Spleen (tissue), 11 donors: ENCODE results near the gene TAS2R20. TPM values are rescaled to one million over a fixed set of nuclear protein-coding genes. Genes with fewer than 3 reads are reported as not detected.

Experiments used
- DNase-seq: peaks from one replicate; pipeline ENCODE4 v3.0.0-alpha.2; 2020
- H3K27ac ChIP-seq, 8 donors: fragments of 200-600 bp; sonication (generic) in 7 of 8; 1 replicate in 4 of 8; 2 replicates in 4 of 8; pipeline versions ENCODE4 v1.5.0 to v1.8.0; 2016 to 2021; ENCODE audit warnings: inconsistent platforms in 4 of 8, mild to moderate bottlenecking in 4 of 8, moderate library complexity in 1 of 8
- H3K27me3 ChIP-seq, 7 donors: fragments of 200-600 bp; sonication (generic) in 6 of 7; replicated peaks in 1 of 7; 1 replicate in 4 of 7; 2 replicates in 3 of 7; pipeline versions ENCODE4 v1.5.0 to v1.8.0; 2016 to 2021; ENCODE audit warnings: inconsistent platforms in 3 of 7, mild to moderate bottlenecking in 1 of 7
- H3K36me3 ChIP-seq, 6 donors: fragments of 200-600 bp; sonication (generic) in 5 of 6; 1 replicate in 4 of 6; 2 replicates in 2 of 6; pipeline versions ENCODE4 v1.5.0 to v1.8.0; 2016 to 2021; ENCODE audit warnings: inconsistent platforms in 2 of 6
- H3K4me1 ChIP-seq, 6 donors: fragments of 200-600 bp; sonication (generic) in 5 of 6; 1 replicate in 3 of 6; 2 replicates in 3 of 6; pipeline versions ENCODE4 v1.5.0 to v1.8.0; 2016 to 2021; ENCODE audit warnings: inconsistent platforms in 3 of 6
- H3K4me3 ChIP-seq, 8 donors: fragments of 200-600 bp; sonication (generic) in 7 of 8; 1 replicate in 4 of 8; 2 replicates in 4 of 8; pipeline versions ENCODE4 v1.5.0 to v1.8.0; 2016 to 2021; ENCODE audit warnings: inconsistent platforms in 4 of 8, mild to moderate bottlenecking in 4 of 8, moderate library complexity in 2 of 8
- H3K9me3 ChIP-seq, 8 donors: fragments of 200-600 bp; sonication (generic) in 7 of 8; 1 replicate in 4 of 8; 2 replicates in 4 of 8; pipeline versions ENCODE4 v1.5.0 to v1.8.0; 2016 to 2021; ENCODE audit warnings: inconsistent platforms in 4 of 8
- POLR2A ChIP-seq, 3 donors: fragments of 450-650 bp; IDR thresholded peaks; one replicate each; pipeline ENCODE4 v1.5.1; 2017; ENCODE audit warnings: antibody characterized with exemption in 3 of 3, mild to moderate bottlenecking in 1 of 3
- POLR2AphosphoS5 ChIP-seq, 3 donors: sonication (generic); formaldehyde crosslinking; IDR thresholded peaks; one replicate each; pipeline ENCODE4 v1.5.1; 2017; ENCODE audit warnings: antibody characterized with exemption in 3 of 3
- WGBS, 5 donors: extraction: QIAGEN DNeasy Blood & Tissue Kit in 3 of 5; methylation state at CpG; one replicate each; pipeline versions ENCODE4 v1.1.5 to v1.1.7; 2013 to 2018; 5-methylcytosine and 5-hydroxymethylcytosine counted together
- intact Hi-C: fragments of 100-400 bp; cut with DNase I; formaldehyde crosslinking; loops from one replicate; pipeline ENCODE4 v1.15.0; 2023; ENCODE audit warnings: low total_unique reads
- polyA plus RNA-seq, 3 donors: library from polyadenylated mRNA; stranded (reverse); fragments of 200-250 nt; gene quantifications; one replicate each; pipeline ENCODE4 v1.2.1, GENCODE V29; 2013
- total RNA-seq, 7 donors: library from RNA; depleted of rRNA in 3 of 7; stranded (reverse); fragments of >200 nt in 3 of 7; fragmentation: NEBNext Ultra II Directional in 4 of 7; extraction: Animal tissue kit (Norgen Biotek cat#: 25700) in 4 of 7; gene quantifications; one replicate each; pipeline versions ENCODE4 v1.1.0 to v1.2.1, GENCODE V29; 2016 to 2021
- TF ChIP-seq, protein P1 (sequence below), 11 experiments: fragments of 200-600 bp in 7 of 11; fragments of 450-650 bp in 4 of 11; sonication (generic) in 4 of 11; IDR thresholded peaks in 8 of 11; conservative IDR thresholded peaks in 3 of 11; 1 replicate in 7 of 11; 2 replicates in 4 of 11; pipeline versions ENCODE4 v1.4.0 to v1.8.0; 2016 to 2021; ENCODE audit warnings: antibody characterized with exemption in 11 of 11, inconsistent platforms in 4 of 11, mild to moderate bottlenecking in 1 of 11
- donor health status: healthy with polysubstance abuse.
- donor health status: DM: no; HTN: no; CAD: no; lungs with moderate emphysema.
- donor health status: DM: no; HTN: no; CAD: no.
- donor health status: Bipolar disorder and iron deficiency.
- donor health status: healthy.
- donor health status: DM: no; HTN: no; CAD: no.
- donor health status: DM: yes; HTN: yes; CAD: no.

Gene TAS2R20
- total and polyA plus RNA-seq, 10 donors = 0.24 to 9.8 (median 4.1) TPM

DNA sequence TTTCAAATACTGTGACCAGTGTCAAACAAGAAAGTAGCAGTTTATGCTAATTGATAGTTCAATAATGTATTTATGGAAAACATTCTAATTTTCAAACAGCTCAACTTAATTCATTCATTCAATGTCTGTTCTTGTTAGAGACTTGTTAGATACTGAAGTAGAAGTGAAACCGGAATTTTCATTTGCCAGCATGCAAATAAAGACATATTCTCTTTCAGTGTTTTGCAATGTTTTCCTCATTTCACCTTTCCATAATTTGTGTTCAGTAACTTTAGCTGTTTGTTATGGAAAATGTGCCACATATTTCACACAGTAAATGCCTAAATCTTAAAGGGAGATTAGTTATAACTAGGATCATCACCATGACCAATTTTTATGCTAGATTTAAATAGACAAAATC is 32.6 kb downstream of the TAS2R20 start:
- TF ChIP-seq POLR2AphosphoS5 (IDR thresholded peaks at IDR 0.05) (no peak), POLR2A (IDR thresholded peaks at IDR 0.05) (no peak)
- TF ChIP-seq, protein P1, sequence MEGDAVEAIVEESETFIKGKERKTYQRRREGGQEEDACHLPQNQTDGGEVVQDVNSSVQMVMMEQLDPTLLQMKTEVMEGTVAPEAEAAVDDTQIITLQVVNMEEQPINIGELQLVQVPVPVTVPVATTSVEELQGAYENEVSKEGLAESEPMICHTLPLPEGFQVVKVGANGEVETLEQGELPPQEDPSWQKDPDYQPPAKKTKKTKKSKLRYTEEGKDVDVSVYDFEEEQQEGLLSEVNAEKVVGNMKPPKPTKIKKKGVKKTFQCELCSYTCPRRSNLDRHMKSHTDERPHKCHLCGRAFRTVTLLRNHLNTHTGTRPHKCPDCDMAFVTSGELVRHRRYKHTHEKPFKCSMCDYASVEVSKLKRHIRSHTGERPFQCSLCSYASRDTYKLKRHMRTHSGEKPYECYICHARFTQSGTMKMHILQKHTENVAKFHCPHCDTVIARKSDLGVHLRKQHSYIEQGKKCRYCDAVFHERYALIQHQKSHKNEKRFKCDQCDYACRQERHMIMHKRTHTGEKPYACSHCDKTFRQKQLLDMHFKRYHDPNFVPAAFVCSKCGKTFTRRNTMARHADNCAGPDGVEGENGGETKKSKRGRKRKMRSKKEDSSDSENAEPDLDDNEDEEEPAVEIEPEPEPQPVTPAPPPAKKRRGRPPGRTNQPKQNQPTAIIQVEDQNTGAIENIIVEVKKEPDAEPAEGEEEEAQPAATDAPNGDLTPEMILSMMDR (IDR thresholded peaks at IDR 0.05 in 8 of 11, conservative IDR thresholded peaks at IDR 0.05 in 3 of 11) = no peak
- Histone ChIP-seq H3K9me3 (no peaks in the 10 kb centered on the region), H3K27me3 (no peaks in the 10 kb centered on the region), H3K27ac (no peak overlapping the region), H3K4me3 (no peak overlapping the region), H3K4me1 (peaks cover 0 to 8% (median 0%) of the 10 kb centered on the region in 6 donors), H3K36me3 (peaks cover 0 to 8% (median 0%) of the 10 kb centered on the region in 6 donors)
- WGBS, 5 donors = 90 to 100% (median 92%) methylated on average over 1 of the region's 1 CpG
- no peak for DNase-seq
- intact Hi-C loops = no loop called here

DNA sequence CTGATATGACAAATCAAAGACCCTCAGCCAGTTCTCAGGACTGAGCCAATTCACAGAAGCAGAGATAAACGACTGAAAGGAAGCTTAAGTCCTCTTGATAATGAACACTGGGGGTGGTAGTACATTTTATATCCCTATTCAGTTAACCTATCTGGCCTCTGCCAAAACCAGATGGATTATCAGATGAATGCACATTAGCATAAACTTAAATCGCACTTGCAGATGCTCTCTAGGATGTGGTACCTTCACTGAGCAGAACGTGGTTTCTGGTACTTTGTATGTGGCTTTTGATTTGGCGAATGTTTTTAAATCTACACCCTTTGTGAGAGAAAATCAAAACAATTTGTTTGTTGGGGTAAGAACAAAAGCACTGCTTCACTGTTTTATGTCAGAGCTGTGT is 37.9 kb downstream of the TAS2R20 start:
- no peak for DNase-seq
- Histone ChIP-seq H3K4me3 (no peak overlapping the region), H3K36me3 (no peaks in the 10 kb centered on the region), H3K4me1 (peaks cover 0 to 18% (median 0%) of the 10 kb centered on the region in 6 donors), H3K27ac (no peak overlapping the region), H3K27me3 (no peaks in the 10 kb centered on the region), H3K9me3 (peaks cover 0 to 22% (median 7%) of the 10 kb centered on the region in 8 donors)
- intact Hi-C loops = no loop called here
- 43 to 57% (median 48%) methylated on average over 4 of the region's 4 CpGs for WGBS, 5 donors
- TF ChIP-seq POLR2A (IDR thresholded peaks at IDR 0.05) (no peak), POLR2AphosphoS5 (IDR thresholded peaks at IDR 0.05) (no peak)
- TF ChIP-seq, protein P1 (IDR thresholded peaks at IDR 0.05 in 8 of 11, conservative IDR thresholded peaks at IDR 0.05 in 3 of 11) = no peak

DNA sequence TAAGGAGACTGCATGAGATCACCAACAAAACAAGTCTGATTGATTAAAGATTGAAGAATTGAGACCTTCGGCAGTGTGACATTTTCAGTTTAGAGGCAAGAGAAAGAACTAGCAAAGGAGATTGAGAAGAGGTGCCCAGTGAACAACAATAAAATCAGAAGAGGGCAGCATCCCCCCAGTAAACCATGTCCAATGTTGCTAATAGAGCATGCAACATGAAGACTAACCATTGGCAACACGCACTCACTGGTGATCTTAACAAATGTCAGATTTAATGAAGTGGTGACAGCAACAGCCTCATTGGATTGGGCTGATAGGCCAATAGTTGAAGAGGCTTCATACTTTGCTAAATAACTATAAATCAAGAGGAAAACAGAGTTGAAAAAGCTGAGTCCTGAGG is 38.3 kb downstream of the TAS2R20 start:
- Histone ChIP-seq H3K4me1 (peaks cover 0 to 18% (median 0%) of the 10 kb centered on the region in 6 donors), H3K36me3 (no peaks in the 10 kb centered on the region), H3K4me3 (no peak overlapping the region), H3K27me3 (no peaks in the 10 kb centered on the region), H3K27ac (no peak overlapping the region), H3K9me3 (peaks cover 0 to 27% (median 10%) of the 10 kb centered on the region in 8 donors)
- no peak for DNase-seq
- WGBS, 5 donors = 86 to 97% (median 95%) methylated on average over 2 of the region's 2 CpGs
- TF ChIP-seq, protein P1 (IDR thresholded peaks at IDR 0.05 in 8 of 11, conservative IDR thresholded peaks at IDR 0.05 in 3 of 11) = no peak
- TF ChIP-seq POLR2A (IDR thresholded peaks at IDR 0.05) = no peak
- no peak for TF ChIP-seq POLR2AphosphoS5 (IDR thresholded peaks at IDR 0.05)
- intact Hi-C loops = no loop called here

DNA sequence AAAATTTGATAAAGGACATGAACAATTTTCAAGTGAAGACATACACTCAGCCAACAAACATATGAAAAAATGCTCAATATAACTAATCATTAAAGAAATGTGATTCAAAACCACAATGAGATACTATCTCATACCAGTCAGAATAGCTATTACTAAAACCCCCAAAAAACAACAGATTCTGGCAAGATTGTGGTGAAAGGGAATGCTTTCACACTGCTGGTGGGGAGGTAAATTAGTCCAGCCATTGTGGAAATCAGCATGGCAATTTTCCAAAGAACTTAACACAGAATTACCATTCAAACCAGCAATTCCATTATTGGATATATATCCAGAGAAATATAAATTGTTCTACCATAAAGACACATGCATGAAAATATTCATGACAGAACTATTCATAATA is 40.4 kb downstream of the TAS2R20 start:
- no peaks in the 10 kb centered on the region for H3K27me3 ChIP-seq
- H3K36me3 ChIP-seq = no peaks in the 10 kb centered on the region
- H3K27ac ChIP-seq = no peak overlapping the region
- no peak for DNase-seq
- intact Hi-C loops = no loop called here
- H3K4me1 ChIP-seq = peaks cover 0 to 18% (median 0%) of the 10 kb centered on the region in 6 donors
- H3K9me3 ChIP-seq = peaks cover 0 to 32% (median 10%) of the 10 kb centered on the region in 8 donors
- TF ChIP-seq POLR2AphosphoS5 (IDR thresholded peaks at IDR 0.05) = no peak
- TF ChIP-seq, protein P1 (IDR thresholded peaks at IDR 0.05 in 8 of 11, conservative IDR thresholded peaks at IDR 0.05 in 3 of 11) = no peak
- TF ChIP-seq POLR2A (IDR thresholded peaks at IDR 0.05) = no peak
- H3K4me3 ChIP-seq = no peak overlapping the region
